Kidney epithelial cell (primary cell): ENCODE measurements around the gene POLR3C. TPM values are rescaled to one million over a fixed set of nuclear protein-coding genes. Genes with fewer than 3 reads are reported as not detected.

Source experiments
- DNase-seq: peaks from one replicate; pipeline ENCODE4 v3.0.0-alpha.2; 2010; ENCODE audit warnings: low read depth
- H3K27me3 ChIP-seq: 2 replicates; pipeline ENCODE4 v1.6.0; 2011; ENCODE audit warnings: low read length; ENCODE audit not compliant: control insufficient read depth, insufficient read depth
- H3K36me3 ChIP-seq: 2 replicates; pipeline ENCODE4 v1.5.1; 2011; ENCODE audit warnings: low read length; ENCODE audit not compliant: control insufficient read depth, insufficient read depth
- H3K4me3 ChIP-seq: 2 replicates; pipeline ENCODE4 v1.5.1; 2011; ENCODE audit warnings: low read depth, mild to moderate bottlenecking, control low read depth, low read length
- total RNA-seq: library from RNA; depleted of rRNA; stranded (reverse); fragments of >200 nt; gene quantifications from 2 replicates; pipeline ENCODE4 v1.2.3, GENCODE V29; 2015
- TF ChIP-seq, protein P1 (sequence below): IDR thresholded peaks from 2 replicates; pipeline ENCODE4 v1.5.1; 2011; ENCODE audit warnings: mild to moderate bottlenecking, moderate library complexity, low read length, control low read depth, inconsistent platforms; ENCODE audit not compliant: insufficient read depth, poor library complexity, severe bottlenecking

The POLR3C gene
- total RNA-seq, 1 donor from 2014 or later: 43.4 TPM

DNA sequence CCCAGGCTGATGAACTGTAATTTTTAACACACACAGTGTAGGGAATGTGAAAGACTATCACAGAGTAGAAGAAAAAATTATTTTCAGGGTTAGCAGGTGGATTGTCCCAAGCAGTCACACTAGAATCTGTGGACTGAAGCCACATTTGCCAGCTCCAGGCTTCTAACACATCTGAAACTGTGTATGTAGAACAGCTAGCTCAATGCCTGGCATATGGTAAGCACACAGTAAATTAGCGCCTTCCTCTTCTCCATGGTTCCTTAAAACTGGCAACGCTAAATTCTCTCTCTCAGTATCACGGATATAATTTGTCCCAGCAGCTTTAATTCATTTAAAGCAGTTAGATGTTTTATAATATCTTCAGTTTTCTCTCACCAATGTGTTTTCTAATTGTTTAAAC, 19.0 kb downstream of the POLR3C start:
- TF ChIP-seq, protein P1, sequence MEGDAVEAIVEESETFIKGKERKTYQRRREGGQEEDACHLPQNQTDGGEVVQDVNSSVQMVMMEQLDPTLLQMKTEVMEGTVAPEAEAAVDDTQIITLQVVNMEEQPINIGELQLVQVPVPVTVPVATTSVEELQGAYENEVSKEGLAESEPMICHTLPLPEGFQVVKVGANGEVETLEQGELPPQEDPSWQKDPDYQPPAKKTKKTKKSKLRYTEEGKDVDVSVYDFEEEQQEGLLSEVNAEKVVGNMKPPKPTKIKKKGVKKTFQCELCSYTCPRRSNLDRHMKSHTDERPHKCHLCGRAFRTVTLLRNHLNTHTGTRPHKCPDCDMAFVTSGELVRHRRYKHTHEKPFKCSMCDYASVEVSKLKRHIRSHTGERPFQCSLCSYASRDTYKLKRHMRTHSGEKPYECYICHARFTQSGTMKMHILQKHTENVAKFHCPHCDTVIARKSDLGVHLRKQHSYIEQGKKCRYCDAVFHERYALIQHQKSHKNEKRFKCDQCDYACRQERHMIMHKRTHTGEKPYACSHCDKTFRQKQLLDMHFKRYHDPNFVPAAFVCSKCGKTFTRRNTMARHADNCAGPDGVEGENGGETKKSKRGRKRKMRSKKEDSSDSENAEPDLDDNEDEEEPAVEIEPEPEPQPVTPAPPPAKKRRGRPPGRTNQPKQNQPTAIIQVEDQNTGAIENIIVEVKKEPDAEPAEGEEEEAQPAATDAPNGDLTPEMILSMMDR: no peak
- Histone ChIP-seq H3K27me3 (no peaks in the 10 kb centered on the region), H3K36me3 (peaks cover 2% of the 10 kb centered on the region), H3K4me3 (no peak overlapping the region)
- no peak for DNase-seq

DNA sequence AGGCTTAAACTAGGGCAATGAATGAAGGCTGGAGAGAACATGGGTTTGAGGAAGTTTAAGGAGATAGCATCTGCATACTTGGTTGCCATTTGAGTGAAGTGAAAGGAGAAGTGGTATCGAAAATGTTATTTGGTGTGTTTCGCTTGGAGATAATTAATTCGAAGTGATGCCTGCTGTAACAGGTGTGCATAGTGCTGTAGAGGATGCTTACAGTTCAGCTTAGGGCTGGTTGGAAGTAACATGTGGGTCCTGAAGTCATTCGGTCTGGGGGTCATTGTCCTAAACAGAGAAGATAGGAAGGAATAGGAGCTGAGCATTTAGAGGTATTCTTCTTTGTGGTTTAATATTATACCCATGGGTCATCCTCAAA, 21.1 kb downstream of the POLR3C start:
- no peaks in the 10 kb centered on the region for H3K27me3 ChIP-seq
- DNase-seq: no peak
- H3K4me3 ChIP-seq: peak overlapping the region; percentile 55
- TF ChIP-seq, protein P1: no peak
- peaks cover 3% of the 10 kb centered on the region for H3K36me3 ChIP-seq

DNA sequence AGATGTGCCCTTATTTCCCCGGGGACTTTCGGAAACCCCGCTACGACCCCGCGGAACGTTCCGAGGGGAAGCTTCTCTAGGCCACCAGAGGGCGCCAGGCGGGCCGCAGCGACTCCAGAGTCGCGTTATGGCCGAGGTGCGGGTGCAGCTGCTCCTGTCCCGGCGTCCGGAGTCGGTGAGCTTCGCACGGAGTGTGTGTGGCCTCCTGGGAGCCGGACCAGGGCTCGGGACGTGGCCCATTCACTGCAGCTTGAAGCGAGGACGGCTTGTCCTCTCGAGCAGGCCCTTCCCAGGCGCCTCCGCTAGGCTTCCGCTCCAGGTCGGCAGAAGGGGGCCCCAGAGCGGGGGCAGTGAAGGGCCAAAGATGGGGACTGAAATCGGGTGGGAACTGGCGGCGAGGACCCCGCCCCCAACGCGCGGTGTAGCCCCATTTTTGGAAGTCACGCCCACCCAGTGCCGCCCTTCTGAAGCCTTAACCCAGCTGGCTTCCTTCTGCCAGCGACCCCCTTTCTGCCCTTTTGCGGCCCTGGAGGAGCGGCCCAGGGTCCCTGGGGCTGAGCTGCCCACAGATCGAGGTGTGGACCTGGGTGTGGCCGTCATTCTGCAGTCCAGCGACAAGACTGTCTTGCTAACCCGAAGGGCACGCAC, 21.6 kb downstream of the POLR3C start, which contains the start of gene NUDT17:
NUDT17 (plus strand) TSS at position 117 of the 648 bp plus-strand sequence; CDS start at position 128, 11 bp downstream.
- Histone ChIP-seq H3K4me3 (peak within 1 kb of the TSS; percentile 55), H3K36me3 (peaks cover 4% of the 10 kb centered on the region), H3K27me3 (no peaks in the 10 kb centered on the region)
- no peak for DNase-seq
- TF ChIP-seq, protein P1: peak; percentile 99

DNA sequence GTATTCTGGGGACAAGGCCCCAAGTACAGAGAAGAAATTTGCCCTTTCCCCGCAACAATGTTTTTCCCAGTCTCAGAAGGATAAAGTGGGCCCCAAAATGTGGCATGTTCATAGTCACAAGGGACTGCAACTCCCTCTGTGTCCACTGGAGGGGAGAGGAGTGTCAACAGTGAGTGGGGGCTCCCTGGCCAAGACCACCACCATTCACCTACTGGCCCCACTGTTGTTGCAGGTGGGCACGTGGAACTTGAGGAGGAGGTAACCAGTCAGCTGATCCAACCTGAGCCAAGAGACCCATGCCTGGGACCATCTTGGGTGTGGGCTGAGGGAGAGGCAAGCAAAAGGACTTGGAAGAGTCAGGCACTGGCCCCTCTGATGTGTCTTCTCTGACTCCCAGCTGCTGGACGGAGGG, 22.2 kb downstream of the POLR3C start:
- peak overlapping the region; percentile 55 for H3K4me3 ChIP-seq
- DNase-seq: no peak
- no peaks in the 10 kb centered on the region for H3K27me3 ChIP-seq
- TF ChIP-seq, protein P1: peak; percentile 62
- peaks cover 4% of the 10 kb centered on the region for H3K36me3 ChIP-seq

DNA sequence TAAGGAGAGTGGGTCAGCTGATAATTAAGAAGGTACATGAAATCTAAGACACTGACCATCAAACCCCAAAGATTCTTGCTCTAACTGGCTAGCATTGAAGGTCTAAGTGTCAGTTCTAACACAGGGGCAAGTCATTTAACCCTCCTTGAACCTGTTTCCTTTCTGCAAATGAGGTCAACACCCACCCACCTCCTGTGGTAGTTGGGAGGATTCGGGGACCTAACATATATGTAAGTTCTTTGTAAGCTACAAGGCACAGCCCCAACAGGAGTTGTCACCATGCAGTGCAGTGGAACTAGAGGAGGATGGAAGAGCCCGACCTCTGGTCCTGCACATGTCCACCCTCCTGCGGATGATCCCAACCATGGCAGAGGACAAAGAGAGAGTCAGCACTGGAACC, 23.8 kb downstream of the POLR3C start:
- no peak for DNase-seq
- H3K36me3 ChIP-seq: peaks cover 4% of the 10 kb centered on the region
- TF ChIP-seq, protein P1: no peak
- no peak overlapping the region for H3K4me3 ChIP-seq
- no peaks in the 10 kb centered on the region for H3K27me3 ChIP-seq

DNA sequence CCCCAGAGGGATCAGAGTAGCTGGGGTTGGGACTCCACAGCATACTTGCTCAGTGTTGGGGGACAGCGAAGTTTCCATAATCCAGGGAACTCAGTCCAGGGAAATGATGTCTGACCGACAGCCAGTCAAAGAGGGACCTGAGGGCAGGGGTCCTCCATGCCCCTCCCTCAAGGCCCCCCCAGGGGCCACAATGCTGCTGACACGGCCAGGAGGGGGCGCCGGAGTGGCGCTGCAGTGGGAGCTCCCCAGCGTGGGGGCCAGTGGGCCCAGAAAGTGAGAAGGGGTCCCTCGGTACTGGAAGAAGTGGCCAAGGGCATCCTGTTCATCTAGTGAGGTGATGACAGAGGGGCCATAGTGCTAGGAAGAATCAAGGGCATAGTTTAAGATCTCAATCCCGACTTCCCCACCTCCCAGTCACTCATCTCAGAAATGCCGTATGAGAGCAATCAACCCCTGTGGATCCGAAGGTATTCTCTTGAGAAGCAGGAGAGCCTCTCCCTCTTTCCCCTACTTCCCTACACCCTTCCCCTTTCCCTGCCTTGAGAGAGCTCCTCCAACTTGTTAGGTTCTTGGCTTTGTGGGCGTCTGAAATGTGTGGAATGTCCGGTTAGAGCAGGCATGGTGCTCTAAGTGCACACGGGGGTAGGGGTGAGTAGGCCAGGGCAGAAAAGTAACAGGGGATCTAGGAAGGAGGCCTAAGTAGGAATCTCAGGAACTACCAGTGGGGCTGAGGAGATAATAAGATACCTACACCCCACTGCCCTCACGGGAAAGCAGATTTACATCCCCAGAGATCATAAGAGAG, 25.6 kb downstream of the POLR3C start:
- Histone ChIP-seq H3K36me3 (peaks cover 4% of the 10 kb centered on the region), H3K27me3 (no peaks in the 10 kb centered on the region), H3K4me3 (no peak overlapping the region)
- DNase-seq: peak; percentile 29
- TF ChIP-seq, protein P1: peak; percentile 29
